Adrenal gland (tissue), 5 donors: ENCODE data around the gene CHRNG.

Experiments used
- CTCF ChIP-seq, 6 experiments: fragments of 450-650 bp in 4 of 6; fragments of 200-600 bp in 2 of 6; sonication (generic) in 1 of 6; IDR thresholded peaks; 1 replicate in 5 of 6; 2 replicates in 1 of 6; pipeline versions ENCODE4 v1.5.1 to v1.8.0; 2016 to 2021; ENCODE audit warnings: antibody characterized with exemption in 6 of 6, mild to moderate bottlenecking in 2 of 6, moderate library complexity in 1 of 6
- POLR2A ChIP-seq, 2 donors: fragments of 450-650 bp; IDR thresholded peaks; one replicate each; pipeline ENCODE4 v1.6.1; 2017; ENCODE audit warnings: antibody characterized with exemption in 2 of 2, mild to moderate bottlenecking in 2 of 2, moderate library complexity in 1 of 2
- donor health status: DM: no; HTN: no; CAD: no.

- TF ChIP-seq CTCF (IDR thresholded peaks at IDR 0.05) = no peak
- TF ChIP-seq POLR2A (IDR thresholded peaks at IDR 0.05) = no peak
Observed at GRCh38 chr2:232545511-232546375, 6.3 kb downstream of the CHRNG start.
